ENCODE data around the gene SCPEP1. TPM values are rescaled to one million over a fixed set of nuclear protein-coding genes. Genes with fewer than 3 reads are reported as not detected.

Gene SCPEP1
- total and polyA plus RNA-seq, 10 of the 15 experiments (the other 5 are each of a cell fraction or from before 2014, with no cell fraction given): 31.2 to 80.2 (median 40.7) TPM

DNA sequence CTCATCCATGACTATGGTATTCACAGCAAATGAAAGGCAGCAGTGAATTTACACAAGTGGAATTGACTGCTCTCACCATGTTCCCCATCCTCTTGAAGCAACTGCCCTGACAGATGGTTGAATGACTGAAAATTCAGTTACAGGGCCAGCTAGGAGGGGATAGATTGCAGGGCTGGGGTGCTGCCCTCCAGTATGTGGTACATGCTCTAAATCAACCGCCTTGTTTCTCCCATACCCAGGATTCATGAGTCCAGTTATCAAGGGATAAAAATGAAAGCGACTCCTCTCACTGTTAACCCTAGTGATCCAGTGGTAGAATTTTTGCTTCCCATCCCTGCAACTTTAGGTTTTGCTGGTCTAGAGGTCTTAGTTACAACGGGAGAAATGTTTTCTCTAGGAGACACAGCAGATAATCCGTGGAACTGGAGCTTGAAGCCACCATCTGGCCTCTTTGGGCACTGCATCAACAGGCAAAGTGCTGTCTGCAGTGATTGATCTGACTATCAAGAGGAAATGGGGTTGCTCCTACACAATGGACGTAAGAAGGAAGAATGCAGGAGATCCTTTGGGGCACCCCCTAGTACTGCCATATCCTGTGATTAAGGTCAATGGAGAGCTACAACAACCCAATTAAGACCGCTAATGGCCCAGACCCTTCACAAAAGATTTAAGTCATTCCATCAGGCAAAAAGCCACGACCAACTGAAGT is 32.0 kb downstream of the SCPEP1 start (continued):
- TF ChIP-seq, protein P1, sequence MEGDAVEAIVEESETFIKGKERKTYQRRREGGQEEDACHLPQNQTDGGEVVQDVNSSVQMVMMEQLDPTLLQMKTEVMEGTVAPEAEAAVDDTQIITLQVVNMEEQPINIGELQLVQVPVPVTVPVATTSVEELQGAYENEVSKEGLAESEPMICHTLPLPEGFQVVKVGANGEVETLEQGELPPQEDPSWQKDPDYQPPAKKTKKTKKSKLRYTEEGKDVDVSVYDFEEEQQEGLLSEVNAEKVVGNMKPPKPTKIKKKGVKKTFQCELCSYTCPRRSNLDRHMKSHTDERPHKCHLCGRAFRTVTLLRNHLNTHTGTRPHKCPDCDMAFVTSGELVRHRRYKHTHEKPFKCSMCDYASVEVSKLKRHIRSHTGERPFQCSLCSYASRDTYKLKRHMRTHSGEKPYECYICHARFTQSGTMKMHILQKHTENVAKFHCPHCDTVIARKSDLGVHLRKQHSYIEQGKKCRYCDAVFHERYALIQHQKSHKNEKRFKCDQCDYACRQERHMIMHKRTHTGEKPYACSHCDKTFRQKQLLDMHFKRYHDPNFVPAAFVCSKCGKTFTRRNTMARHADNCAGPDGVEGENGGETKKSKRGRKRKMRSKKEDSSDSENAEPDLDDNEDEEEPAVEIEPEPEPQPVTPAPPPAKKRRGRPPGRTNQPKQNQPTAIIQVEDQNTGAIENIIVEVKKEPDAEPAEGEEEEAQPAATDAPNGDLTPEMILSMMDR (IDR thresholded peaks at IDR 0.05 in 2 of 3, conservative IDR thresholded peaks at IDR 0.05 in 1 of 3; ENCODE audit: control insufficient read depth in 2 of 3, extremely low read depth in 1 of 3, insufficient read depth in 1 of 3, low read depth in 3 of 3, low read length in 3 of 3): peak; percentile 79 to 88 (median 80)

DNA sequence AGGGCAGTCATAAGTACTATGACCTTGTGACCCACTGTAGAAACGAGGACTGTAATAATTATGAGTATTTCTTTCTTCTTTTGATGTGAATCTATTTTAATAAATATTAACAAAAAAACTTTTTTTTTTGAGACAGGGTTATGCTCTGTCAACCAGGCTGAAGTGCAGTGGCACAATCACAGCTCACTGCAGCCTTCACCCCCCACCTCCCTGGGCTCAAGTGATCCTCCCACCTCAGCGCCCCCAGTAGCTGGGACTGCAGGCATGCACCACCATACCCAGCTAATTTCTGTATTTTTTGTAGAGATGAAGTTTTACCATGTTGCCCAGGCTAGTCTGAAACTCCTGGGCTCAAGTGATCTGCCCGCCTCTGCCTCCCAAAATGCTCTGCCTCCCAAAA is 32.6 kb downstream of the SCPEP1 start:
- POLR2A ChIA-PET: interaction anchor here (0.5 to 0.7 kb wide), 2 partner anchors 10 to 23 kb away, joined by 3 to 5 read pairs; no protein-coding TSS in a partner anchor
- Histone ChIP-seq H3K36me3 (ENCODE audit: control insufficient read depth in 2 of 2, insufficient read depth in 2 of 2, low read length in 1 of 2) (peaks cover 0 to 4% of the 10 kb centered on the region in 2 experiments; a peak in 1 of 4 replicates), H3K79me2 (ENCODE audit: control insufficient read depth, insufficient read depth, low read length) (no peaks in the 10 kb centered on the region), H3K4me3 (no peak overlapping the region), H4K20me1 (ENCODE audit: control insufficient read depth, insufficient read depth) (no peaks in the 10 kb centered on the region), H3K9me3 (replicated peaks; ENCODE audit: control insufficient read depth, insufficient read depth, low read length) (no peaks in the 10 kb centered on the region), H3K4me1 (ENCODE audit: control insufficient read depth, insufficient read depth, low read length) (peaks cover 5% of the 10 kb centered on the region), H3K27me3 (replicated peaks in 1 of 2; ENCODE audit: control insufficient read depth in 2 of 2, insufficient read depth in 2 of 2, low read length in 1 of 2) (no peaks in the 10 kb centered on the region), H3K4me2 (ENCODE audit: control insufficient read depth, insufficient read depth) (peak overlapping the region; percentile 57; the same call in 1 of the 2 replicates), H3K27ac (ENCODE audit: control insufficient read depth, insufficient read depth) (no peak overlapping the region), H3K9ac (ENCODE audit: control insufficient read depth, insufficient read depth, low read length) (no peak overlapping the region), H2AFZ (ENCODE audit: control insufficient read depth, low read depth, low read length) (peak overlapping the region; percentile 87)
- intact Hi-C loops (cut with micrococcal nuclease; ENCODE audit: unreplicated experiment) (no loop called here), in situ Hi-C loops (cut with MboI) (no loop called here)
- CTCF ChIA-PET: interaction anchor here (0.7 to 4.7 kb wide), 14 partner anchors 11 to 373 kb away, joined by 3 to 33 read pairs (median 4); partner anchors contain the start of genes AKAP1 and COIL
- FAIRE-seq (no peak), DNase-seq (ENCODE audit: low read depth, low spot score) (no peak), ATAC-seq (no peak)
- 33% methylated on average over 3 of the region's 3 CpGs for WGBS (ENCODE audit: insufficient coverage, insufficient replicate concordance, low lambda C conversion rate, missing lambda C conversion rate)
- RAD21 ChIA-PET (ENCODE audit: unreplicated experiment): interaction anchor here (1.0 to 1.6 kb wide), 5 partner anchors 9 to 191 kb away, joined by 3 to 6 read pairs (median 4); partner anchors contain the start of gene SCPEP1
- no TSS peak for BruUV-seq (replicated peaks)
- SMC1A ChIA-PET (ENCODE audit: uncharacterized antibody, unreplicated experiment): interaction anchor here (0.9 to 1.8 kb wide), 7 partner anchors 11 to 191 kb away, joined by 3 to 8 read pairs (median 5); no protein-coding TSS in a partner anchor
- TF ChIP-seq BRCA1 (IDR thresholded peaks at IDR 0.05; ENCODE audit: low read depth, low read length) (no peak), NFYB (IDR thresholded peaks at IDR 0.05; ENCODE audit: insufficient read depth, low read depth, low read length) (no peak), MYB (IDR thresholded peaks at IDR 0.05; ENCODE audit: borderline replicate concordance, low read depth, low read length) (no peak), JUNB (IDR thresholded peaks at IDR 0.05) (no peak), SUZ12 (IDR thresholded peaks at IDR 0.05; ENCODE audit: unreplicated experiment) (no peak), CHD2 (IDR thresholded peaks at IDR 0.05; ENCODE audit: borderline replicate concordance, low read depth, low read length) (no peak), NBN (IDR thresholded peaks at IDR 0.05) (no peak), ATF7 (IDR thresholded peaks at IDR 0.05; ENCODE audit: low read depth) (no peak), FOXK2 (IDR thresholded peaks at IDR 0.05) (no peak), SMARCA5 (IDR thresholded peaks at IDR 0.05) (no peak), RFX5 (IDR thresholded peaks at IDR 0.05; ENCODE audit: low read depth, low read length) (no peak), POLR2AphosphoS5 (IDR thresholded peaks at IDR 0.05; ENCODE audit: low read length) (no peak)
- TF ChIP-seq, protein P2, sequence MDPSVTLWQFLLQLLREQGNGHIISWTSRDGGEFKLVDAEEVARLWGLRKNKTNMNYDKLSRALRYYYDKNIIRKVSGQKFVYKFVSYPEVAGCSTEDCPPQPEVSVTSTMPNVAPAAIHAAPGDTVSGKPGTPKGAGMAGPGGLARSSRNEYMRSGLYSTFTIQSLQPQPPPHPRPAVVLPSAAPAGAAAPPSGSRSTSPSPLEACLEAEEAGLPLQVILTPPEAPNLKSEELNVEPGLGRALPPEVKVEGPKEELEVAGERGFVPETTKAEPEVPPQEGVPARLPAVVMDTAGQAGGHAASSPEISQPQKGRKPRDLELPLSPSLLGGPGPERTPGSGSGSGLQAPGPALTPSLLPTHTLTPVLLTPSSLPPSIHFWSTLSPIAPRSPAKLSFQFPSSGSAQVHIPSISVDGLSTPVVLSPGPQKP (IDR thresholded peaks at IDR 0.05; ENCODE audit: low read depth, low read length): no peak
- TF ChIP-seq, protein P3, sequence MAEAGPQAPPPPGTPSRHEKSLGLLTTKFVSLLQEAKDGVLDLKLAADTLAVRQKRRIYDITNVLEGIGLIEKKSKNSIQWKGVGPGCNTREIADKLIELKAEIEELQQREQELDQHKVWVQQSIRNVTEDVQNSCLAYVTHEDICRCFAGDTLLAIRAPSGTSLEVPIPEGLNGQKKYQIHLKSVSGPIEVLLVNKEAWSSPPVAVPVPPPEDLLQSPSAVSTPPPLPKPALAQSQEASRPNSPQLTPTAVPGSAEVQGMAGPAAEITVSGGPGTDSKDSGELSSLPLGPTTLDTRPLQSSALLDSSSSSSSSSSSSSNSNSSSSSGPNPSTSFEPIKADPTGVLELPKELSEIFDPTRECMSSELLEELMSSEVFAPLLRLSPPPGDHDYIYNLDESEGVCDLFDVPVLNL (IDR thresholded peaks at IDR 0.05; ENCODE audit: low read depth, low read length): no peak
- TF ChIP-seq, protein P1 (IDR thresholded peaks at IDR 0.05 in 2 of 3, conservative IDR thresholded peaks at IDR 0.05 in 1 of 3; ENCODE audit: control insufficient read depth in 2 of 3, extremely low read depth in 1 of 3, insufficient read depth in 1 of 3, low read depth in 3 of 3, low read length in 3 of 3): no peak
